Astrocyte (in vitro differentiated cells and primary cell): ENCODE data around the gene LPIN3.

Experiments
- CTCF ChIP-seq: IDR thresholded peaks from 2 replicates; pipeline ENCODE4 v1.5.1; 2011; ENCODE audit warnings: low read depth, mild to moderate bottlenecking, inconsistent platforms, low read length, moderate library complexity; ENCODE audit not compliant: insufficient read depth
- EZH2 ChIP-seq: IDR thresholded peaks from 2 replicates; pipeline ENCODE4 v1.6.1; 2012; ENCODE audit warnings: mild to moderate bottlenecking, low read length, inconsistent platforms; ENCODE audit not compliant: insufficient read depth

- TF ChIP-seq EZH2 (no peak), CTCF (no peak)
These were observed 35.2 kb downstream of the LPIN3 start for GRCh38 chr20:41375846-41376245.
